HEK293 (cell line): ENCODE measurements around the gene JAGN1.

Source experiments
- HOXA7 ChIP-seq: sonication (generic); formaldehyde crosslinking; IDR thresholded peaks from 2 replicates; pipeline ENCODE4 v1.8.1; 2022; ENCODE audit warnings: missing genetic modification reagents, borderline replicate concordance
- PATZ1 ChIP-seq: fragments of 450-650 bp; formaldehyde crosslinking; IDR thresholded peaks from 2 replicates; pipeline ENCODE4 v1.5.1; 2016; ENCODE audit warnings: missing biosample characterization, missing genetic modification characterization
- ZBTB1 ChIP-seq: fragments of 450-650 bp; formaldehyde crosslinking; IDR thresholded peaks from 2 replicates; pipeline ENCODE4 v1.5.1; 2016; ENCODE audit warnings: missing biosample characterization, missing genetic modification characterization
- ZBTB17 ChIP-seq: fragments of 450-650 bp; formaldehyde crosslinking; IDR thresholded peaks from 2 replicates; pipeline ENCODE4 v1.5.1; 2016; ENCODE audit warnings: missing biosample characterization, missing genetic modification characterization
- ZNF112 ChIP-seq: fragments of 450-650 bp; formaldehyde crosslinking; IDR thresholded peaks from 2 replicates; pipeline ENCODE4 v1.5.0; 2017; ENCODE audit warnings: missing biosample characterization, missing genetic modification characterization
- ZNF133 ChIP-seq: fragments of 450-650 bp; formaldehyde crosslinking; IDR thresholded peaks from 2 replicates; pipeline ENCODE4 v1.5.1; 2016; ENCODE audit warnings: missing biosample characterization, missing genetic modification characterization
- ZNF155 ChIP-seq: fragments of 450-650 bp; formaldehyde crosslinking; IDR thresholded peaks from 2 replicates; pipeline ENCODE4 v1.5.1; 2016; ENCODE audit warnings: missing biosample characterization, missing genetic modification characterization
- ZNF324 ChIP-seq: fragments of 450-650 bp; formaldehyde crosslinking; IDR thresholded peaks from 2 replicates; pipeline ENCODE4 v1.5.1; 2016; ENCODE audit warnings: missing biosample characterization, missing genetic modification characterization
- TF ChIP-seq, protein P1 (sequence below): fragments of 450-650 bp; formaldehyde crosslinking; IDR thresholded peaks from 2 replicates; pipeline ENCODE4 v1.5.1; 2016; ENCODE audit warnings: missing biosample characterization, missing genetic modification characterization

DNA sequence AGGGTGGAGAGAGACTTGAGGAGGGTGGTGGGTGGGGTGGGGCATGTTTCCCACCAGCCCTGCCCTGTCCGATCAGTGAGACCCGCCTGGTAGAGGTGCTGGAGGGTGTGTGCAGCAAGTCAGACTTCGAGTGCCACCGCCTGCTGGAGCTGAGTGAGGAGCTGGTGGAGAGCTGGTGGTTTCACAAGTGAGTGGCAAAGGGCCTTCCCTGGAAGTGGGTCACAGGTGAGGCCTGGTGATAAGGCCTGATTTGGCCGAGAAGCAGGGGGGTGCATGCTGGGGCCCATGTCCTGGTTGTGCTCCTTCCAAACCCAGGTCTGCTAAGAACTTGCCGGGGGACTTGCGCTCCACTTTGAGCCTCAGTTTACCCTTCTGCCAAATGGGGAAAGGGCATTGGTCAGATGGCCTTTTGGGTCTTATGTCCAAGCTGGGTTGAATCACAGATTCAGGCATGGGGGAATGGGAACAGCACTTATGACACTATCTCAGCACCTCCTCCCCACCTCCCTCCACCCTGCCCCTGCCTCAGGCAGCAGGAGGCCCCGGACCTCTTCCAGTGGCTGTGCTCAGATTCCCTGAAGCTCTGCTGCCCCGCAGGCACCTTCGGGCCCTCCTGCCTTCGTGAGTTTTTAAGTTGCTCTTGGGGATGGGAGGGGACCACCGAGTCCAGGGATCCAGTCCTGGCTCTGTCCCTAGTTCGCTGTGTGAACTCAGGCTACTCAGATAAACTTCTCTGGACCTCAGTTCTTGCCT, 47.3 kb downstream of the JAGN1 start:
- no peak for TF ChIP-seq PATZ1 (tag by site-specific recombination)
- no peak for TF ChIP-seq ZNF324 (tag by site-specific recombination)
- TF ChIP-seq ZNF112 (tag by site-specific recombination), result no peak
- TF ChIP-seq, protein P1, sequence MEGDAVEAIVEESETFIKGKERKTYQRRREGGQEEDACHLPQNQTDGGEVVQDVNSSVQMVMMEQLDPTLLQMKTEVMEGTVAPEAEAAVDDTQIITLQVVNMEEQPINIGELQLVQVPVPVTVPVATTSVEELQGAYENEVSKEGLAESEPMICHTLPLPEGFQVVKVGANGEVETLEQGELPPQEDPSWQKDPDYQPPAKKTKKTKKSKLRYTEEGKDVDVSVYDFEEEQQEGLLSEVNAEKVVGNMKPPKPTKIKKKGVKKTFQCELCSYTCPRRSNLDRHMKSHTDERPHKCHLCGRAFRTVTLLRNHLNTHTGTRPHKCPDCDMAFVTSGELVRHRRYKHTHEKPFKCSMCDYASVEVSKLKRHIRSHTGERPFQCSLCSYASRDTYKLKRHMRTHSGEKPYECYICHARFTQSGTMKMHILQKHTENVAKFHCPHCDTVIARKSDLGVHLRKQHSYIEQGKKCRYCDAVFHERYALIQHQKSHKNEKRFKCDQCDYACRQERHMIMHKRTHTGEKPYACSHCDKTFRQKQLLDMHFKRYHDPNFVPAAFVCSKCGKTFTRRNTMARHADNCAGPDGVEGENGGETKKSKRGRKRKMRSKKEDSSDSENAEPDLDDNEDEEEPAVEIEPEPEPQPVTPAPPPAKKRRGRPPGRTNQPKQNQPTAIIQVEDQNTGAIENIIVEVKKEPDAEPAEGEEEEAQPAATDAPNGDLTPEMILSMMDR, result no peak
- no peak for TF ChIP-seq ZBTB1 (tag by site-specific recombination)
- TF ChIP-seq ZBTB17 (tag by site-specific recombination), result no peak
- no peak for TF ChIP-seq HOXA7 (CRISPR knock-in tag)
- no peak for TF ChIP-seq ZNF155 (tag by site-specific recombination)
- TF ChIP-seq ZNF133 (tag by site-specific recombination), result no peak
